Hepatocyte (in vitro differentiated cells): ENCODE data around the gene TPRX1.

Experiments
- EZH2phosphoT487 ChIP-seq: fragments of 200-600 bp; sonication (generic); IDR thresholded peaks from one replicate; pipeline ENCODE4 v1.6.1; 2018; ENCODE audit warnings: antibody characterized with exemption, mild to moderate bottlenecking, low read depth, moderate library complexity; ENCODE audit not compliant: unreplicated experiment, severe bottlenecking
- TF ChIP-seq, protein P1 (sequence below): fragments of 200-600 bp; sonication (generic); IDR thresholded peaks from 2 replicates; pipeline ENCODE4 v1.5.1; 2016; ENCODE audit warnings: antibody characterized with exemption, mild to moderate bottlenecking; ENCODE audit not compliant: poor library complexity

DNA sequence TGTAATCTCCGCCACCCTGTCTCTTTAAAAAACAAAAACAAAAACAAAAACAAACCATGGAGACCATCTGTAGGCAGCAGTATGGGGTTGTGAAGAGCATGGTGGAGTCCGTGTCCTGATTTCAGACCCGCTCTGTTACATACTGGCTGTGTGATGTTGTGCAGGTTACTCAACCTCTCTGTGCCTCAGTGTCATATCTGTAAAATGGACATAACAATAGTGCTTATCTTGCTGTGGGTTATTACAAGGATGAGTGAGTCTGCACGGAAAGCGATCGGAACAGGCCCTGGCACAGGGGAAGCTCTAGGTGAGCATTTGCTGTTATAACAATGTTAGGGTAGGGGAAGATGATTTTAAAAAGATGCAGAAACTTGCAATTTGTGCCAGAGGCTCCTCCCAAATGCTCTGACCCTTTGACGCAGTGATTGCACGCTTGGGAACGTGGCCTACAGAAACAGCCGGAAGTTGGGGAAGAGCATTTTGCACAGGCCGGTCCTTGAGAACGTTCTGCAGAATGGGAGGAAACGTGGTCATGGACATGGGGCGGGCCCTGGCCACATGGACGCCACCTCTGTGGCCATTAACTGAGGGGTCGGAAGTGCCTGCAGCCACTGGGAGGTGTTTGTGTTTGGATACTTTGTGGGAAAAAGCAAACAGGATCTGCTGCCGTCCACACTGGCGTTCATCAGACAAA is 41.6 kb downstream of the TPRX1 start:
- TF ChIP-seq, protein P1, sequence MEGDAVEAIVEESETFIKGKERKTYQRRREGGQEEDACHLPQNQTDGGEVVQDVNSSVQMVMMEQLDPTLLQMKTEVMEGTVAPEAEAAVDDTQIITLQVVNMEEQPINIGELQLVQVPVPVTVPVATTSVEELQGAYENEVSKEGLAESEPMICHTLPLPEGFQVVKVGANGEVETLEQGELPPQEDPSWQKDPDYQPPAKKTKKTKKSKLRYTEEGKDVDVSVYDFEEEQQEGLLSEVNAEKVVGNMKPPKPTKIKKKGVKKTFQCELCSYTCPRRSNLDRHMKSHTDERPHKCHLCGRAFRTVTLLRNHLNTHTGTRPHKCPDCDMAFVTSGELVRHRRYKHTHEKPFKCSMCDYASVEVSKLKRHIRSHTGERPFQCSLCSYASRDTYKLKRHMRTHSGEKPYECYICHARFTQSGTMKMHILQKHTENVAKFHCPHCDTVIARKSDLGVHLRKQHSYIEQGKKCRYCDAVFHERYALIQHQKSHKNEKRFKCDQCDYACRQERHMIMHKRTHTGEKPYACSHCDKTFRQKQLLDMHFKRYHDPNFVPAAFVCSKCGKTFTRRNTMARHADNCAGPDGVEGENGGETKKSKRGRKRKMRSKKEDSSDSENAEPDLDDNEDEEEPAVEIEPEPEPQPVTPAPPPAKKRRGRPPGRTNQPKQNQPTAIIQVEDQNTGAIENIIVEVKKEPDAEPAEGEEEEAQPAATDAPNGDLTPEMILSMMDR = no peak
- TF ChIP-seq EZH2phosphoT487 = no peak
